GM13977 (cell line): ENCODE results near the gene EPB41L3.

Experiments
- DNase-seq: peaks from one replicate; pipeline ENCODE4 v3.0.0; 2012; ENCODE audit warnings: low spot score
- CTCF ChIP-seq: IDR thresholded peaks from 2 replicates; pipeline ENCODE4 v1.5.1; 2012; ENCODE audit warnings: mild to moderate bottlenecking, control low read depth; ENCODE audit not compliant: insufficient read depth; ENCODE audit errors: extremely low read depth, missing control alignments
- in situ Hi-C: fragments of 300-500 bp; cut with MboI; formaldehyde crosslinking; loops from one replicate; pipeline ENCODE4 v1.12.0; 2022; ENCODE audit warnings: low sequenced_read_pairs, low pct_unique_long_range_greater_than_20kb, mixed read lengths, inconsistent platforms; ENCODE audit not compliant: unreplicated experiment

The EPB41L3 gene

GRCh38 chr18:5417342-5417741 is 126.5 kb downstream of the EPB41L3 start:
- no peak for DNase-seq
- TF ChIP-seq CTCF, result no peak
- in situ Hi-C loops, result loop anchor here (25.0 kb wide), 1 partner anchor 95 kb away; no protein-coding TSS in a partner anchor

GRCh38 chr18:5416112-5416511 is 127.7 kb downstream of the EPB41L3 start:
- DNase-seq, result no peak
- no peak for TF ChIP-seq CTCF
- in situ Hi-C loops, result loop anchor here (25.0 kb wide), 1 partner anchor 96 kb away; no protein-coding TSS in a partner anchor

GRCh38 chr18:5415665-5416064 is 128.1 kb downstream of the EPB41L3 start:
- in situ Hi-C loops, result loop anchor here (25.0 kb wide), 1 partner anchor 97 kb away; no protein-coding TSS in a partner anchor
- no peak for TF ChIP-seq CTCF

GRCh38 chr18:5415031-5415430 is 128.8 kb downstream of the EPB41L3 start:
- in situ Hi-C loops, result loop anchor here (25.0 kb wide), 1 partner anchor 97 kb away; no protein-coding TSS in a partner anchor
- TF ChIP-seq CTCF, result no peak
- no peak for DNase-seq

More at GRCh38 chr18:5415665-5416064, 128.1 kb downstream of the EPB41L3 start:
- no peak for DNase-seq

GRCh38 chr18:5414546-5414945 is 129.3 kb downstream of the EPB41L3 start:
- in situ Hi-C loops, result loop anchor here (25.0 kb wide), 1 partner anchor 98 kb away; no protein-coding TSS in a partner anchor

DNA sequence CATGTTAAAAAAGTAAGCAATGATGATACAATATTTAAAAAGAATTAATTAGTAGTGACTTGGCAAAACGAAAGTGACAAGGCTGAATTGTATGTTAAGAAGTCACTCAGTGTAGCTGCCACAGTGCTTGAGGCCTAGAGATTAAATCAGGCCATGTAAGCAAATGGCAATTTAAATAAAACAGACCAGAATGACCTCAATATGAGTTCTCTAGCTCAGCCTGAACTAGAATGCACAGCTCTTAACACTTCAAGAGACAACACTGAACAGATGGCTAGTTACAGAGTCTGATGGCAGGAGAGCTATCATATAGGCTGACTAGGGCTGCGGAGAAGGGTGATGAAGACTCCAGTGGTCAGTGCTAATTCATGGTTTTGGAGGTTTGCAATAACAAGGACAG is 130.3 kb downstream of the EPB41L3 start:
- TF ChIP-seq CTCF, result no peak
- in situ Hi-C loops, result loop anchor here (25.0 kb wide), 1 partner anchor 99 kb away; no protein-coding TSS in a partner anchor
- no peak for DNase-seq

More at GRCh38 chr18:5414546-5414945, 129.3 kb downstream of the EPB41L3 start:
- TF ChIP-seq CTCF, result no peak
- DNase-seq, result no peak
